HCT116 (cell line): ENCODE results near the gene SFTPD. TPM values are rescaled to one million over a fixed set of nuclear protein-coding genes. Genes with fewer than 3 reads are reported as not detected.

ENCODE experiments used
- ATAC-seq: fragments of 200-7000 bp; cut with Tn5 transposase; 2 replicates; pipeline ENCODE4 v1.9.1; 2020; ENCODE audit warnings: mild to moderate bottlenecking, moderate library complexity
- BruUV-seq: library from RNA; stranded (reverse); fragments of 400-500 nt; replicated peaks from 2 replicates; lab custom pipeline; 2021; lab: Mats Ljungman, UMichigan
- CTCF ChIA-PET: fragments of 300-600 bp; sonication (Branson Sonifier 250); formaldehyde crosslinking; loops from one replicate; lab custom pipeline; 2021; ENCODE audit warnings: antibody characterized with exemption; lab: Charles Lee
- POLR2A ChIA-PET: fragments of 300-600, 350-600 bp; sonication (Branson Sonifier 250); formaldehyde crosslinking; loops from one replicate; lab custom pipeline; 2021; ENCODE audit warnings: antibody characterized with exemption; lab: Charles Lee
- RAD21 ChIA-PET, 2 experiments: fragments of 300-600 bp; sonication (Branson Sonifier 250); formaldehyde crosslinking; loops; one replicate each; lab custom pipeline; 2023; ENCODE audit warnings: low total read pairs in 2 of 2; ENCODE audit not compliant: uncharacterized antibody in 2 of 2, unreplicated experiment in 2 of 2, low non-redundant PET in 1 of 2; lab: Charles Lee
- DNase-seq: peaks from one replicate; pipeline ENCODE4 v3.0.0-alpha.2; 2010; ENCODE audit warnings: low read depth, low spot score
- H2AFZ ChIP-seq: fragments of 200-600 bp; shearing (Covaris generic), sonication (generic); 2 replicates; pipeline ENCODE4 v1.6.1; 2017; ENCODE audit warnings: low read depth, mixed run types, mixed read lengths, antibody characterized with exemption, low read length; ENCODE audit not compliant: poor library complexity, severe bottlenecking
- H3K27ac ChIP-seq: 2 replicates; pipeline ENCODE4 v1.5.1; 2012; ENCODE audit warnings: low read depth, low read length
- H3K27me3 ChIP-seq: fragments of 200-600 bp; sonication (generic); 2 replicates; pipeline ENCODE4 v1.6.1; 2016; ENCODE audit warnings: mixed run types, low read length, mixed read lengths; ENCODE audit not compliant: insufficient read depth
- H3K36me3 ChIP-seq, 2 experiments: fragments of 200-500 bp in 1 of 2; fragments of 200-600 bp in 1 of 2; sonication (Bioruptor generic) in 1 of 2; sonication (generic) in 1 of 2; 2 replicates each; pipeline versions ENCODE4 v1.5.1 to v1.6.1; 2014 to 2016; ENCODE audit warnings: low read length in 2 of 2, inconsistent platforms in 1 of 2, mixed read lengths in 1 of 2, mixed run types in 1 of 2; ENCODE audit not compliant: insufficient read depth in 2 of 2, control insufficient read depth in 1 of 2
- H3K4me1 ChIP-seq, 2 experiments: fragments of 200-600 bp in 1 of 2; sonication (generic) in 1 of 2; 2 replicates each; pipeline versions ENCODE4 v1.5.1 to v1.6.1; 2012 to 2017; ENCODE audit warnings: low read length in 2 of 2, inconsistent platforms in 1 of 2, mild to moderate bottlenecking in 1 of 2, mixed read lengths in 1 of 2, mixed run types in 1 of 2, moderate library complexity in 1 of 2; ENCODE audit not compliant: insufficient read depth in 2 of 2, control insufficient read depth in 1 of 2
- H3K4me2 ChIP-seq: fragments of 200-600 bp; sonication (generic); 2 replicates; pipeline ENCODE4 v1.6.1; 2017; ENCODE audit warnings: mixed run types, low read length, mixed read lengths
- H3K4me3 ChIP-seq, 2 experiments: fragments of 200-600 bp in 1 of 2; sonication (generic) in 1 of 2; replicated peaks in 1 of 2; 2 replicates each; pipeline ENCODE4 v1.5.1; 2011 to 2016; ENCODE audit warnings: low read length in 2 of 2, control low read depth in 1 of 2, low read depth in 1 of 2, mild to moderate bottlenecking in 1 of 2, mixed read lengths in 1 of 2, mixed run types in 1 of 2
- H3K79me2 ChIP-seq: fragments of 200-600 bp; sonication (generic); 2 replicates; pipeline ENCODE4 v1.6.1; 2017; ENCODE audit warnings: mild to moderate bottlenecking, mixed run types, low read length, moderate library complexity, mixed read lengths; ENCODE audit not compliant: insufficient read depth
- H3K9ac ChIP-seq: fragments of 200-600 bp; sonication (generic); 2 replicates; pipeline ENCODE4 v1.6.1; 2016; ENCODE audit warnings: low read length, mixed read lengths
- H3K9me2 ChIP-seq: fragments of 200-600 bp; sonication (generic), shearing (Covaris generic); 2 replicates; pipeline ENCODE4 v1.6.1; 2017; ENCODE audit warnings: mixed run types, mild to moderate bottlenecking, moderate library complexity; ENCODE audit not compliant: insufficient read depth
- H3K9me3 ChIP-seq, 2 experiments: fragments of 200-500 bp in 1 of 2; fragments of 200-600 bp in 1 of 2; sonication (Bioruptor generic) in 1 of 2; sonication (generic) in 1 of 2; 2 replicates each; pipeline ENCODE4 v1.6.1; 2014 to 2017; ENCODE audit warnings: low read length in 2 of 2, mixed read lengths in 2 of 2, inconsistent platforms in 1 of 2, low read depth in 1 of 2, mild to moderate bottlenecking in 1 of 2, mixed run types in 1 of 2, moderate library complexity in 1 of 2; ENCODE audit not compliant: control insufficient read depth in 1 of 2, insufficient read depth in 1 of 2
- H4K20me1 ChIP-seq: fragments of 200-600 bp; sonication (generic), shearing (Covaris generic); 2 replicates; pipeline ENCODE4 v1.6.1; 2017; ENCODE audit warnings: mixed run types, mild to moderate bottlenecking, moderate library complexity; ENCODE audit not compliant: insufficient read depth
- CBX3 ChIP-seq: IDR thresholded peaks from 2 replicates; pipeline ENCODE4 v1.6.1; 2012; ENCODE audit warnings: low read depth
- ELF1 ChIP-seq: IDR thresholded peaks from 2 replicates; pipeline ENCODE4 v1.6.1; 2012; ENCODE audit warnings: low read depth, borderline replicate concordance
- EZH2phosphoT487 ChIP-seq: fragments of 200-600 bp; IDR thresholded peaks from 2 replicates; pipeline ENCODE4 v1.6.1; 2018; ENCODE audit warnings: antibody characterized with exemption, borderline replicate concordance
- FOSL1 ChIP-seq: IDR thresholded peaks from 2 replicates; pipeline ENCODE4 v1.6.1; 2012; ENCODE audit warnings: low read depth
- POLR2AphosphoS5 ChIP-seq: IDR thresholded peaks from 2 replicates; pipeline ENCODE4 v1.6.1; 2011; ENCODE audit warnings: mild to moderate bottlenecking, low read depth, low read length, moderate library complexity
- RAD21 ChIP-seq: IDR thresholded peaks from 2 replicates; pipeline ENCODE4 v1.6.1; 2012; ENCODE audit warnings: low read depth, mild to moderate bottlenecking
- SP1 ChIP-seq: IDR thresholded peaks from 2 replicates; pipeline ENCODE4 v1.6.1; 2012; ENCODE audit warnings: low read depth
- SRF ChIP-seq: IDR thresholded peaks from 2 replicates; pipeline ENCODE4 v1.6.1; 2012; ENCODE audit warnings: low read depth
- TCF7L2 ChIP-seq: IDR thresholded peaks from 2 replicates; pipeline ENCODE4 v1.7.0; 2011; ENCODE audit warnings: borderline replicate concordance, inconsistent platforms; ENCODE audit not compliant: insufficient read depth, insufficient read length; ENCODE audit errors: extremely low read depth
- ZBTB33 ChIP-seq: IDR thresholded peaks from 2 replicates; pipeline ENCODE4 v1.6.1; 2011; ENCODE audit warnings: mild to moderate bottlenecking, low read length, moderate library complexity; ENCODE audit not compliant: insufficient replicate concordance; ENCODE audit errors: extremely low read depth
- ZFX ChIP-seq: fragments of 450-650 bp; IDR thresholded peaks from 2 replicates; pipeline ENCODE4 v1.6.1; 2017
- ZNF274 ChIP-seq: fragments of 200-500 bp; sonication (Bioruptor generic); IDR thresholded peaks from 2 replicates; pipeline ENCODE4 v1.6.1; 2014; ENCODE audit warnings: mild to moderate bottlenecking, low read depth, low read length, inconsistent platforms
- intact Hi-C: fragments of 100-400 bp; cut with micrococcal nuclease; formaldehyde crosslinking; loops from 2 replicates; pipeline ENCODE4 v1.10.0; 2022
- total RNA-seq: library from RNA; stranded (reverse); gene quantifications from one replicate; pipeline ENCODE4 v1.2.1, GENCODE V29; 2021; ENCODE audit not compliant: unreplicated experiment
- TF ChIP-seq, protein P1 (sequence below): IDR thresholded peaks from 2 replicates; pipeline ENCODE4 v1.6.1; 2012; ENCODE audit warnings: low read depth

SFTPD gene
- total RNA-seq, 1 experiment from 2014 or later = 0.66 TPM

GRCh38 chr10:79937701-79938151 lies 11.2 kb downstream of the SFTPD start:
- H3K9ac ChIP-seq = no peak overlapping the region
- no peaks in the 10 kb centered on the region for H3K27me3 ChIP-seq
- DNase-seq (no peak), ATAC-seq (no peak)
- TF ChIP-seq ELF1 = no peak
- ChIA-PET POLR2A (no interaction called here), CTCF (no interaction called here), RAD21 (no interaction called here)
- no peak overlapping the region for H2AFZ ChIP-seq
- H3K36me3 ChIP-seq = no peaks in the 10 kb centered on the region
- H3K9me3 ChIP-seq = no peaks in the 10 kb centered on the region
- no peaks in the 10 kb centered on the region for H3K4me1 ChIP-seq
- no TSS peak for BruUV-seq
- H3K9me2 ChIP-seq = no peaks in the 10 kb centered on the region
- intact Hi-C loops = no loop called here
- H3K4me3 ChIP-seq = no peak overlapping the region
- H3K4me2 ChIP-seq = no peak overlapping the region
- no peak overlapping the region for H3K27ac ChIP-seq
- no peaks in the 10 kb centered on the region for H4K20me1 ChIP-seq
- H3K79me2 ChIP-seq = no peaks in the 10 kb centered on the region

- Histone ChIP-seq H3K27me3 (no peaks in the 10 kb centered on the region), H3K4me3 (no peak overlapping the region), H3K36me3 (no peaks in the 10 kb centered on the region), H3K9ac (no peak overlapping the region), H3K9me3 (no peaks in the 10 kb centered on the region), H3K9me2 (no peaks in the 10 kb centered on the region), H3K27ac (no peak overlapping the region), H3K4me2 (no peak overlapping the region), H3K79me2 (no peaks in the 10 kb centered on the region), H2AFZ (no peak overlapping the region), H4K20me1 (no peaks in the 10 kb centered on the region), H3K4me1 (no peaks in the 10 kb centered on the region)
- DNase-seq (no peak), ATAC-seq (no peak)
- ChIA-PET CTCF (no interaction called here), POLR2A (no interaction called here), RAD21 (no interaction called here)
- intact Hi-C loops = no loop called here
- no TSS peak for BruUV-seq
- no peak for TF ChIP-seq TCF7L2
- TF ChIP-seq CBX3 = no peak
- TF ChIP-seq SRF = no peak
- TF ChIP-seq ZNF274 = no peak
- no peak for TF ChIP-seq ZBTB33
- no peak for TF ChIP-seq POLR2AphosphoS5
- no peak for TF ChIP-seq RAD21
- no peak for TF ChIP-seq ELF1
- no peak for TF ChIP-seq ZFX
- TF ChIP-seq FOSL1 = no peak
- TF ChIP-seq SP1 = no peak
- TF ChIP-seq, protein P1, sequence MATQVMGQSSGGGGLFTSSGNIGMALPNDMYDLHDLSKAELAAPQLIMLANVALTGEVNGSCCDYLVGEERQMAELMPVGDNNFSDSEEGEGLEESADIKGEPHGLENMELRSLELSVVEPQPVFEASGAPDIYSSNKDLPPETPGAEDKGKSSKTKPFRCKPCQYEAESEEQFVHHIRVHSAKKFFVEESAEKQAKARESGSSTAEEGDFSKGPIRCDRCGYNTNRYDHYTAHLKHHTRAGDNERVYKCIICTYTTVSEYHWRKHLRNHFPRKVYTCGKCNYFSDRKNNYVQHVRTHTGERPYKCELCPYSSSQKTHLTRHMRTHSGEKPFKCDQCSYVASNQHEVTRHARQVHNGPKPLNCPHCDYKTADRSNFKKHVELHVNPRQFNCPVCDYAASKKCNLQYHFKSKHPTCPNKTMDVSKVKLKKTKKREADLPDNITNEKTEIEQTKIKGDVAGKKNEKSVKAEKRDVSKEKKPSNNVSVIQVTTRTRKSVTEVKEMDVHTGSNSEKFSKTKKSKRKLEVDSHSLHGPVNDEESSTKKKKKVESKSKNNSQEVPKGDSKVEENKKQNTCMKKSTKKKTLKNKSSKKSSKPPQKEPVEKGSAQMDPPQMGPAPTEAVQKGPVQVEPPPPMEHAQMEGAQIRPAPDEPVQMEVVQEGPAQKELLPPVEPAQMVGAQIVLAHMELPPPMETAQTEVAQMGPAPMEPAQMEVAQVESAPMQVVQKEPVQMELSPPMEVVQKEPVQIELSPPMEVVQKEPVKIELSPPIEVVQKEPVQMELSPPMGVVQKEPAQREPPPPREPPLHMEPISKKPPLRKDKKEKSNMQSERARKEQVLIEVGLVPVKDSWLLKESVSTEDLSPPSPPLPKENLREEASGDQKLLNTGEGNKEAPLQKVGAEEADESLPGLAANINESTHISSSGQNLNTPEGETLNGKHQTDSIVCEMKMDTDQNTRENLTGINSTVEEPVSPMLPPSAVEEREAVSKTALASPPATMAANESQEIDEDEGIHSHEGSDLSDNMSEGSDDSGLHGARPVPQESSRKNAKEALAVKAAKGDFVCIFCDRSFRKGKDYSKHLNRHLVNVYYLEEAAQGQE = no peak
- TF ChIP-seq EZH2phosphoT487 = no peak
These were observed 12.0 kb downstream of the SFTPD start for GRCh38 chr10:79936625-79937615.
